Activated CD8-positive, alpha-beta memory T cell treated with anti-CD3 and anti-CD28 coated beads for 36 hours (primary cell): ENCODE data around the gene PLD5. TPM values are rescaled to one million over a fixed set of nuclear protein-coding genes. Genes with fewer than 3 reads are reported as not detected.

Source experiments
- CTCF ChIA-PET: fragments of 350-600 bp; sonication (Branson Sonifier 250); formaldehyde crosslinking; loops from one replicate; lab custom pipeline; 2021; ENCODE audit warnings: antibody characterized with exemption; lab: Charles Lee
- POLR2A ChIA-PET: fragments of 350-600 bp; sonication (Branson Sonifier 250); formaldehyde crosslinking; loops from one replicate; lab custom pipeline; 2021; ENCODE audit warnings: antibody characterized with exemption; lab: Charles Lee
- total RNA-seq, 2 experiments: library from RNA; stranded (reverse); gene quantifications; one replicate each; pipeline ENCODE4 v1.2.3, GENCODE V29; 2021

Gene PLD5
- total RNA-seq: not detected

GRCh38 chr1:242524571-242525359, at the start of gene PLD5:
PLD5 (minus strand) TSS chr1:242524697.
- ChIA-PET CTCF (no interaction called here), POLR2A (no interaction called here)

GRCh38 chr1:242569867-242570266, 45.4 kb upstream of the PLD5 start:
- ChIA-PET CTCF (no interaction called here), POLR2A (no interaction called here)

- POLR2A ChIA-PET: no interaction called here
These were observed 44.2 kb upstream of the PLD5 start for GRCh38 chr1:242568666-242569065.

GRCh38 chr1:242567596-242567995, 43.1 kb upstream of the PLD5 start:
- CTCF ChIA-PET: no interaction called here
- POLR2A ChIA-PET: no interaction called here

More at GRCh38 chr1:242568666-242569065, 44.2 kb upstream of the PLD5 start:
- CTCF ChIA-PET: no interaction called here

GRCh38 chr1:242556759-242557158, 32.3 kb upstream of the PLD5 start:
- POLR2A ChIA-PET: no interaction called here
- CTCF ChIA-PET: no interaction called here

GRCh38 chr1:242556276-242556675, 31.8 kb upstream of the PLD5 start:
- ChIA-PET CTCF (no interaction called here), POLR2A (no interaction called here)

GRCh38 chr1:242554577-242554976, 30.1 kb upstream of the PLD5 start:
- POLR2A ChIA-PET: no interaction called here
- CTCF ChIA-PET: no interaction called here

GRCh38 chr1:242546849-242547729, 22.6 kb upstream of the PLD5 start:
- ChIA-PET CTCF (interaction anchor here (0.6 kb wide), 1 partner anchor 66 kb away, joined by 3 read pairs; no protein-coding TSS in a partner anchor), POLR2A (no interaction called here)

GRCh38 chr1:242546441-242546840, 21.9 kb upstream of the PLD5 start:
- POLR2A ChIA-PET: no interaction called here

GRCh38 chr1:242544071-242544470, 19.6 kb upstream of the PLD5 start:
- ChIA-PET POLR2A (no interaction called here), CTCF (no interaction called here)

More at GRCh38 chr1:242546441-242546840, 21.9 kb upstream of the PLD5 start:
- CTCF ChIA-PET: interaction anchor here (0.6 kb wide), 1 partner anchor 66 kb away, joined by 3 read pairs; no protein-coding TSS in a partner anchor

GRCh38 chr1:242542271-242542670, 17.8 kb upstream of the PLD5 start:
- CTCF ChIA-PET: no interaction called here
- POLR2A ChIA-PET: no interaction called here

GRCh38 chr1:242535986-242536385, 11.5 kb upstream of the PLD5 start:
- POLR2A ChIA-PET: no interaction called here
- CTCF ChIA-PET: no interaction called here

GRCh38 chr1:242534753-242535152, 10.3 kb upstream of the PLD5 start:
- ChIA-PET POLR2A (no interaction called here), CTCF (no interaction called here)

- ChIA-PET POLR2A (no interaction called here), CTCF (no interaction called here)
These were observed 6.3 kb upstream of the PLD5 start for GRCh38 chr1:242530761-242531160.

GRCh38 chr1:242525769-242526168, 1.3 kb upstream of the PLD5 start:
- ChIA-PET CTCF (no interaction called here), POLR2A (no interaction called here)

- CTCF ChIA-PET: no interaction called here
- POLR2A ChIA-PET: no interaction called here
These were observed 844 bp upstream of the PLD5 start for GRCh38 chr1:242525360-242525722.

GRCh38 chr1:242523719-242524570, 552 bp downstream of the PLD5 start:
- POLR2A ChIA-PET: no interaction called here
- CTCF ChIA-PET: no interaction called here

GRCh38 chr1:242522996-242523718, 1.3 kb downstream of the PLD5 start:
- CTCF ChIA-PET: no interaction called here
- POLR2A ChIA-PET: no interaction called here

- ChIA-PET CTCF (no interaction called here), POLR2A (no interaction called here)
These were observed 2.1 kb downstream of the PLD5 start for GRCh38 chr1:242522304-242522945.
